HG02870 (cell line): Measurements from ENCODE around the gene STYXL2.

Experiments
- ATAC-seq: cut with Tn5 transposase; IDR thresholded peaks from one replicate; pipeline ENCODE4 v1.9.1; 2021; ENCODE audit warnings: mild to moderate bottlenecking, moderate library complexity; ENCODE audit not compliant: unreplicated experiment

Gene STYXL2

DNA sequence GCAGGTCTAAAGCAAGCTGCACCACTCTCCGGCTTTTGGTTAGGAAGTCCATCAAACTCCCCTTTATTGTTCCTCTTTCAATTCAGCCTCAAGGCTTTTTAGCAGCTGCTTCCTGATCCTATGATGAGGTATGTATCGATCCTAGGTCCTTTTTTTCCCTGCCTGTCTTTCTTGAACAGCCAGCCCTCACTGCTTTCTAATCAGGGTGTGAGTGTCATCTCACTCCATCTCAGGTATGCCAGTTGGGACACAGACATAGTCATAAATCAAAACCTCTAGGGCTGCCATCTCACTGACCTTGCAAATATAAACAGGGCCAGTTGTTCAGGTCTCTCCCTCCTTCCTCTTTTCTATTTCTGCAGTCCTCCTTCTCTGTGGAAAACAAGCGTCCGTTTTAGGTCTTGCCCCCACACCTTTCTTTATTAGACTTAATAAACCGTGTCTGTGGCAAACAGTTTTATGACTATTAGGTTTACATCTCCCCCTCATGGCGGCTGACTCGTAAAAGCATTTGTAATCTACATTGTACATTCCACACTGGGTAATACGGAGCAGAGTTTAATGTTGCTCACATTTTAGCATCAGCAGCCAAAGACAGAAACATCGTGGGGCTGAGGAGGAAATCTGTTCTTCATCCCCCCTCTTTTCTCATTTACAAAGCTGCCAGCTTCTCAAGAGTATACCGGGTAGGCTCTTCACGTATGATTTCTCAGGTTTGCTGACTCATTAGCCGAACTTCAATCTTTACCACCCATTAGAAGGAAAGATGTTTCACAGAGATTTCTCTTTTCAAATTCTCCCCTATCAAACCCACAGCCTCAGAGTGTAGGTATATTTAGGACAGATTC lies 11.6 kb downstream of the STYXL2 start:
- ATAC-seq, result no peak

DNA sequence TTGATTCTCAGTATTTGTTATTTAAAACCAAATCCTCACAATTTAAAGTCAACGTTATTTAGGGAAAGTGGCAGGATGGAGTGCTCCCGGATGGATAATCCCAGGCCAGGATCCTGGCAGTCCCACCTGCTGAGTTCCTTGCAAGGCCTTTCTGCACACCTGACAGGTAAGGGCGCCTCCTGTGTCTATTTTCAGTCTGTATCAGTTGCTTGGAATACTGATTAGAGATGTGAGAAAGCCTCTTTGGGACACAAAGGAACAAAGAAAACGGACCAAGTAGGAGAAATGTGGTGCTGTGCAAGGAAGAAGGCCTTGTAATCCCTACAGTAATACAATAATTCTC lies 12.2 kb downstream of the STYXL2 start:
- ATAC-seq, result no peak

DNA sequence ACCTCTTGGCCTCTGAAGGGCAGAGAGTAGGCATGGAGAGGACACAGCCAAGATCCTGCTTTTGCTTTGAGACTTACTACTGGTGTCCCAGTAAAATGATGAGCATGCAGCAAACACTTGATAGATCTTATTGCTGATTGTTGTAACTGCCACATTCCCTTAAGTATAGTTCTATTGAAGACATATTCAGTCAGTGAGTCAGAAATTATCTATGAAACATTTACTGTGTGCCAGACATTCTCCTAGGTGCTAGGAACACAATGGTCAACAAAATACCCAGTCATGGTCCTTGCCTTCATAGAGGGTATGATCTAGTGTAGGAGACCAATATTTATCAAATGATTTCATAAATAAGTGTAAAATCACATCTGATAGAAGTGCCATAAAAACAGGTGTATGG lies 13.6 kb downstream of the STYXL2 start:
- ATAC-seq, result no peak

DNA sequence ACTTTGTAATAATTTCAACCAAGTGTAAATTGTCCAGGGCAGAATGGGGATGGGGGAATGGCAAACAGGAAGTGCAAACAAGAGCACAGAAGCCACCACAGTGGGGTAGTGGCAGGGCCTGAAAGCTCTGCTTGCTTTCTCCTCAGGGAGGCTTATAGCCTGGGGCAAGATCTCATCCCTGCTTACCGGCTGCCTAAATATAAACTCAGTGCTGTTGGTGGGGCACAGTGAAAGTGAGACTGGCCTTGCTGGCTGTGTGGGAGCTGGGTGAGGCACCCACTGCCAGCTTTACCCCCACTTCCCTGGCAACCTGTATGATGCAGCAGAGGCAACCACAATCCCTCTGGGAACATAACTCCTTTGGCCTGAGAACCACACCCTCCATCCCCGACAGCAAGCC lies 15.2 kb downstream of the STYXL2 start:
- ATAC-seq, result no peak

DNA sequence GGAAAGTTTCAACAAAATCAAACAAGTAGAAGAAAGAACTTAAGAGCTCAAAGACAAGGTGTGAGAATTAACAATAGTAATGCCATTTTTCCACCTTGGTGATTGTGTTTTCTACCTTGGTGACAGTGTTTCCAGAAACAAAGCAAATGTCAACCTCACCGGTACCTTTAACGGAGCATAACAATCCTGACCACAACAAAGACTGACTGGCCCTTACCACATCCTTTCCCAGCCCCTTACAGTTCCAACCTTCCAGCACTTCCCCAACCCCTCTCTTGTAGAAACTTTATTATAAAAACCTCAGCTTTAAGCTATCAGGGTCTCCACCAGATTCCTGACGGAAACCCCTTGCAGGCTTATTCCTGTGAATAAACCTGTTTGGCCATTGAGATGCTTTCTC lies 16.7 kb downstream of the STYXL2 start:
- ATAC-seq, result peak; percentile 77

DNA sequence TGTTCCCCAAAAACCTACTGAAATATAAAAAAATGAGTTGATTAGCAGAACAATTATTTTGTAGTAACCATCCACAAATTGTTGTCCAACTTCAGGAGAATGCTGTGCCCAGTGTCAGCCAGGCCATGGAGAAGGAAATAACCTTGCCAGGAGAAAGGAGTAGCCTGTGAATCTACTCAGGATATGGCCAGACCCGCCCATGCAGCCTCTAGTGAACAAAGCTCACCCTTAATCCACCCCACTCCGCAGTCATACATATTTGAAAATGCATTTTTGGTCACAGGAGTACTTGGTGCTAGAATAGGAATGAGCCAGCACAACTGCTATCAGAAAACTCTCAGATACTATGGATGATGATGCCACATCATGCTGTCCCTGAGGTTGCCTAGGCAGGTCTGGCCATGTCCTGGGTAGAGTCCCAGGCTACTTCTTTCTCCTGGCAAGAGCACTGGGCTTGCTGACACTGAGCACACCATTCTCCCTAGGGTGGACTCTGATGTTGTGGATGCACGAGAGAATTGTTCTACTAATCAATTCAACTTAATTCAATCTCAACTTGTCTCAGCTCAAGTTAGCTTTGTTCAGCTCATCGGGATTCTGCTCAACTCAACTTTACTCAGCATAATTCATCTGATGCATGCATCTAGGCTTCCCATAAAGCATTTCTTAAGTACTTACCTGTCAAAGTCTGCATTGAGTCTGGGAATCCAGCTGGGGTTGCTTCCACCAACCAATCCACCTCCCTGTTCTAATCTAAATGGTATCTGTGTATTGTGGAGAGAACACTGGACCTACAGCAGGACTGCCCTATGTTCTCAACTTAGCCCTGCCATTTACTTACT lies 18.2 kb downstream of the STYXL2 start:
- ATAC-seq, result no peak

DNA sequence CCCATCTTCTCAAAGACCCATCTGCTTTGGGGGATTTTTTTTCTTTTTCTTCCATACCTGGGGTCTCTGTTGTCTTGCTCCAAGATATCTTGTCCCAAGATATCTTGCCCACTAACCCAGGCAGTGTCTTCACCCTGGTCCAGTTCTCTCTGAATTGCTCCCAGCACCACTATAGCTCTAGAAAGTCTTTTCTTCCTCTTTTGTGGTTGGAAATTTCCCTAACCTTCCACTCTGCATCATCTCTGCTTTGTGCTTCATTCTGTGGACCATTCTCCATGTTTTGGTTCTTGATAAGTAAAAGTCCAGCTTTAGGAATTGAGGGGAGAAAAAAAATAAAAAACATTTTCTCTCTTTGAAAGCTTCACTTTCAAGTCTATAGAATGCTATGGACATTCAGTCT lies 20.9 kb downstream of the STYXL2 start:
- ATAC-seq, result no peak

DNA sequence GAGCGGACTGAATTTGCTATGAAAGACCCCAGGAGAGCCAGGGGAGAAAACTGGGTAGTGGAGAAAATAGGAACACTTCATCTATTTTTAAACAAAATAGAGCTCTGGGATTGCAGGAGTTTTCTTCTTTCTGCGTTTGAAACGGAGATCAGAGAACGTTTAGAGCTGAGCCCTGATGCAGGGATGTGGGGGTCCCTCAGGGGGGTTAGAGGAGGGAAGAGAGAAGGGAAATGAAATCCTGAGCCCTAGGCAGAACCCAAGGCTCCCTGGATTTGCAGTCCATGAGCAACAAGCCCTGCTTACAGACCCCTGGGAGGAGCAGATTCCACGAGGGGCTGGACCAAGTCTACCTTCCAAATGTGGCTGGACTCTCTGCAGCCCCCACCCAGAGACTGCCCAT lies 21.8 kb downstream of the STYXL2 start:
- ATAC-seq, result no peak

DNA sequence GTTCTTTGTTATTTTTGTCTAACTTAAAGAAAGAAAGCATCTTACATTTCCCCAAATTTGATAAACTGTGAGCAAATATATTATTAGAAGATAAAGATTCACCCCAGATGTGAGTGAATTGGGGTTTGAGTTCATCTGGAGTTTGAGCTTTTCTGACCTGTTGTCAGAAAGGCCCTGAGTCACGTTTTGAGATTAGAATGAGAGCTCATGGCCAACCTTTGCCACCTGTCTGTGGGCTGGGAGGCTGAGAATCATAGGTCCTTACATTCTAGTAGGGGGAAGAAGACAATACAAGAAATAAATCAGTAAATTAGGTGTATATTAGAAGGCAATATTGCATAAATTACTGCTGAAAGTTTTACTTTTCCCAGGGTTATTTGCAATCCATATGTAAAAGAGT lies 22.3 kb downstream of the STYXL2 start:
- no peak for ATAC-seq

DNA sequence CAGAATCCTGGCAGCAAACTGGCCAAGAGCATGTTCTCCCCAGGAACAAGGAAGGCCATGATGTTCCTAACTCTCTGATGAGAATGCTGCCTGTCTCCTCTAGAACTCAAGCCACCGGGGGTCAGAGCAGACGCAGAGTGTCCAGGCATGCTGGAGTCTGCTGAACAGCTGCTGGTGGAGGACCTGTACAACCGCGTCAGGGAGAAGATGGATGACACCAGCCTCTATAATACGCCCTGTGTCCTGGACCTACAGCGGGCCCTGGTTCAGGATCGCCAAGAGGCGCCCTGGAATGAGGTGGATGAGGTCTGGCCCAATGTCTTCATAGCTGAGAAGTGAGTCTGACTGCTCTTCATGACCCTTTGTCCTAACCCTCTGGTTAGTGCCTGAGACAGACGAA lies 23.4 kb downstream of the STYXL2 start:
- ATAC-seq, result no peak

DNA sequence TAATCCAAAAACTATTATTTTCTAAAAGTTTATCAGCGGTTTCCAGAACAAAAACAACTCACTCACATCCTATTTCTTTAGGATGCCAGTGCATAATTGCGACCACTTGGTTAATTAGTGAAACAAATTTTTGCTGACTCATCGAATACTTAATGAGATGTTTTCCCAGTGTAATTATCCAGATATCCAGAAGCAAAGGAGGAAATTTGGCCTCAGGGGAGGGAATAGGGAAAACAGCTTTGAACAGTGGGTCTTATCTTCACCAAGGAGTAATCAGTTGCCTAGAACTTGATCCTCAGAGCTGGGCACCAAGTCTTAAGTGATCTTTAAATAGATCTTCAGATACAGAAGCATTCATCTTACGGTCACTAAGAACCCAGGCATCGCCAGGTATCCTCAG lies 24.3 kb downstream of the STYXL2 start:
- ATAC-seq, result no peak

DNA sequence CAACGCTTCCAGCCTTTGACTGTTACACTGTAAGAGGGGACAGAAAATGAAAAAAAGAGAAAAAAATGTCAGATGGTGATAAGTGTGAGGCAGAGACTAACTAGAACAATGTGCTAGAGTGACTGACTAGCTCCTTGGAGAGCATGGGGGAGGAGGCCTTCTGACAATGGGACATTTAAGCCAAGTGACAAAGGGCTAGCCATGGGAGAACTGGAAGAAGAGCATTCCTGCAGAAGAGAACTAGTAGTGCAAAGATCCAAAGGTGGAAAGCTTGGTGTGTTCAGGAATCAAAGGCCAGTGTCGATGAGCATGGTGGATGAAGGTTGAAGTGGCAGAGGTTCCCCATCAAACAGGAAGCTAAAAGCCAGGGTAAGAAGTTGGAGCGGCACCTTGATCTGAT lies 25.8 kb downstream of the STYXL2 start:
- ATAC-seq, result no peak

DNA sequence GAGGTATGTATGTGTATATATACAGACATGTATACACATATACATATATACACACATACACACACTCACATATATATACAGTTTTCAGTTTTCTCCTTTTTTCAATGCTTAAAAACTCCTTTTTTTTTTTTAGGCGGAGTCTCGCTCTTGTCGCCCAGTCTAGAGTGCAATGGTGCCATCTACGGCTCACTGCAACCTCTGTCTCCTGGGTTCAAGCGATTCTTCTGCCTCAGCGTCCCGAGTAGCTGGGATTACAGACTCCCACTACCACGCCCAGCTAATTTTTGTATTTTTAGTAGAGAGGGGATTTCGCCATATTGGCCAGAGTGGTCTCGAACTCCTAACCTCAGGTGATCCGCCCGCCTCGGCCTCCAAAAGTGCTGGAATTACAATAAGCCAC lies 27.0 kb downstream of the STYXL2 start:
- ATAC-seq, result no peak

DNA sequence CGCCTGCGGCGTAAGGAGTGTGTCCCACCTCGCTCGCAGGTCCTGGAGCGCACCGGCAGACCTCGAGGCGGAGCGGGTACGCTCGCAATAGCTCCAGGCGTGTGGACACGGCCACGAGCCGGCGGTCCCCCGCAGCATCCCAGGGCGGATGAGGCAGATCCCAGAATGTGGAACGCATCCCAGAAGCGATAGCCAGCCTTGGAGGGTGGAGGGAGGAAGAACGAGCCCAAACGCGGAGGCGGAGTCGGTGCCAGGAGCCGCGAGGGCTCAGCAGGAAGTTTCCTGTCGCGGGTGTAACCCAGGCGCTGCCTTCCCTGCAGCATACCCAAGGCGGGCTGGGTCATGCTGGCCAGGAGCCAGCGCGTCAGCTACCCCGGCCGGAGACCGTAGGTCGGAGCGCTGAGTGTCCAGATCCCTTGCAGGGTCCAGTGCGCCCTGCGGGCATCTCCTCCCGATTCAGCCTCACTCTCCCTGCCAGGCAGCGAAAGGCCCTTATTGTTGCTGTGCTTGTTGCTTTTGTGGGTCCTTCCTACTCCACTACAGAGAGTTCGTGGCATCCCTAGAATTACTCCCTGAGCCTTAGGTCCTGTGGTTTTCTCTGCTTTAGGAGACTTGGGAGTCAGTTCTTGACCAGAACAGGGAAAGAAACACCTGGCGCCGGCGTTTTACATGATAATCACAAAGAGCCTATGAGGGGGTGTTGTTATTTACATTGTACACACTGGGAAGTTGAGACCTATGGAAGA lies 27.7 kb downstream of the STYXL2 start:
- ATAC-seq, result no peak

DNA sequence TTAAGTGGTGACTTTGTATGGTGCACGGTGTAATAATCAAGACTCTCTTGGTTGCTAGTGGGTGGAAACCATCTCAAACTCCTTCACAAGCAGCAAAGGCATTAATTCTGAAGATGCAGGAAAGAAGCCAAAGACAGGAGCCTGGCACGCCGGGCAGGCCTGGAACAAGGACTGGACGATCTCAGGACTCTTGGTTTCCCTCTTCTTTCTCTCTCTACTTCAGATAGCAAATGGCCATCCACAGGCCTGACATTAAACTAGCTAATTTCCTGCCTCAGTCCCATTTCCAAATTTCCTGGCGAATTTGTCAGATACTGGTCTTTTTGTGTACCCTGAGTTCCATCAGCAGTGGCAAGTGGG lies 28.2 kb downstream of the STYXL2 start:
- no peak for ATAC-seq

DNA sequence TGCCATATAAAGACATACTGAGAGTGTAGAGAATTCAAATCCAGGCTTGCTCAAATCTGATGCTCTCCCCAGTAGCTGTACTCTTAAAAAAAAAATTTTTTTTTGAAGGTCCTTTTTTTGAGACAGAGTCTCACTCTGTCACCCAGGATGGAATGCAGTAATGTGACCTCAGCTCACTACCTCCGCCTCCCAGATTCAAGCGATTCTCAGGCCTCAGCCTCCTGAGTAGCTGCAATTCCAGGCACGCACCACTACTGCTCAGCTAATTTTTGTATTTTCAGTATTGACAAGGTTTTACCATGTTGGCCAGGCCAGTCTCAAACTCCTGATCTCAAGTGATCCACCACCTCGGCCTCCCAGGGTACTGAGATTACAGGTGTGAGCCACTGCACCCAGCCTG lies 28.7 kb downstream of the STYXL2 start:
- ATAC-seq, result no peak

DNA sequence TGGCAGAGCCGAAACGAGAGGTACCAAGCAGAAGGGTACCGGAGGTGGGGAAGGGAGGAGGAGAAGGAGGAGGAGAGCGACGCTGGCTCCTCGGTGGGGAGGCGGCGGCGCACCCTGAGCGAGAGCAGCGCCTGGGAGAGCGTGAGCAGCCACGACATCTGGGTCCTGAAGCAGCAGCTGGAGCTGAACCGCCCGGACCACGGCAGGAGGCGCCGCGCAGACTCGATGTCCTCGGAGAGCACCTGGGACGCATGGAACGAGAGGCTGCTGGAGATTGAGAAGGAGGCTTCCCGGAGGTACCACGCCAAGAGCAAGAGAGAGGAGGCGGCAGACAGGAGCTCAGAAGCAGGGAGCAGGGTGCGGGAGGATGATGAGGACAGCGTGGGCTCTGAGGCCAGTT lies 32.4 kb downstream of the STYXL2 start:
- ATAC-seq, result no peak

DNA sequence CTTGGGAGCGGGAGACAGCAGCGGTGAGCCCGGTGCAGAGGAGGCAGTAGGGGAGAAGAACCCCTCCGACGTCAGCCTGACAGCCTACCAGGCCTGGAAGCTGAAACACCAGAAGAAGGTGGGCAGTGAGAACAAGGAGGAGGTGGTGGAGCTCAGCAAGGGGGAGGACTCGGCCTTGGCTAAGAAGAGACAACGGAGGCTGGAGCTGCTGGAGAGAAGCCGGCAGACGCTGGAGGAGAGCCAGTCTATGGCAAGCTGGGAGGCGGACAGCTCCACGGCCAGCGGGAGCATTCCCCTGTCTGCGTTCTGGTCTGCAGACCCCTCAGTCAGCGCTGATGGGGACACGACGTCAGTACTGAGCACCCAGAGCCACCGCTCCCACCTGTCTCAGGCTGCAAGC lies 32.9 kb downstream of the STYXL2 start:
- no peak for ATAC-seq

DNA sequence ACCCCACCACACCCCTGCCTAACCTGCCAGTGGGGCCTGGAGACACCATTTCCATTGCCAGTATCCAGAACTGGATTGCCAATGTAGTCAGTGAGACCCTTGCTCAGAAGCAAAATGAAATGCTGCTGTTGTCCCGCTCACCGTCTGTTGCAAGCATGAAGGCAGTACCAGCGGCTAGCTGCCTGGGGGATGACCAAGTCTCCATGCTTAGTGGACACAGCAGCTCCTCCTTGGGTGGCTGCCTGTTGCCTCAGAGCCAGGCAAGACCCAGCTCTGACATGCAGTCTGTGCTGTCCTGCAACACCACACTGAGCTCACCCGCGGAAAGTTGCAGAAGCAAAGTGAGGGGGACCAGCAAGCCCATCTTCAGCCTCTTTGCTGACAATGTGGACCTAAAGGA lies 33.4 kb downstream of the STYXL2 start:
- ATAC-seq, result no peak

DNA sequence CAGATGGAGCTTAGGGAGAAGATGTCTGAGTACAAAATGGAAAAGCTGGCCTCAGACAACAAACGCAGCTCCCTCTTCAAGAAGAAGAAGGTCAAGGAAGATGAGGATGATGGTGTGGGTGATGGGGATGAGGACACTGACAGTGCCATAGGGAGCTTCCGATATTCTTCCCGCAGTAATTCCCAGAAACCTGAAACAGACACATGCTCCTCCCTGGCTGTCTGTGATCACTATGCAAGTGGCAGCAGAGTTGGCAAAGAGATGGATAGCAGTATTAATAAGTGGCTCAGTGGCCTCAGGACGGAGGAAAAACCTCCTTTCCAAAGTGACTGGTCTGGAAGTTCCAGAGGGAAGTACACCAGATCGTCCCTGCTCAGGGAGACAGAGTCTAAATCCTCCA lies 33.8 kb downstream of the STYXL2 start:
- ATAC-seq, result no peak

DNA sequence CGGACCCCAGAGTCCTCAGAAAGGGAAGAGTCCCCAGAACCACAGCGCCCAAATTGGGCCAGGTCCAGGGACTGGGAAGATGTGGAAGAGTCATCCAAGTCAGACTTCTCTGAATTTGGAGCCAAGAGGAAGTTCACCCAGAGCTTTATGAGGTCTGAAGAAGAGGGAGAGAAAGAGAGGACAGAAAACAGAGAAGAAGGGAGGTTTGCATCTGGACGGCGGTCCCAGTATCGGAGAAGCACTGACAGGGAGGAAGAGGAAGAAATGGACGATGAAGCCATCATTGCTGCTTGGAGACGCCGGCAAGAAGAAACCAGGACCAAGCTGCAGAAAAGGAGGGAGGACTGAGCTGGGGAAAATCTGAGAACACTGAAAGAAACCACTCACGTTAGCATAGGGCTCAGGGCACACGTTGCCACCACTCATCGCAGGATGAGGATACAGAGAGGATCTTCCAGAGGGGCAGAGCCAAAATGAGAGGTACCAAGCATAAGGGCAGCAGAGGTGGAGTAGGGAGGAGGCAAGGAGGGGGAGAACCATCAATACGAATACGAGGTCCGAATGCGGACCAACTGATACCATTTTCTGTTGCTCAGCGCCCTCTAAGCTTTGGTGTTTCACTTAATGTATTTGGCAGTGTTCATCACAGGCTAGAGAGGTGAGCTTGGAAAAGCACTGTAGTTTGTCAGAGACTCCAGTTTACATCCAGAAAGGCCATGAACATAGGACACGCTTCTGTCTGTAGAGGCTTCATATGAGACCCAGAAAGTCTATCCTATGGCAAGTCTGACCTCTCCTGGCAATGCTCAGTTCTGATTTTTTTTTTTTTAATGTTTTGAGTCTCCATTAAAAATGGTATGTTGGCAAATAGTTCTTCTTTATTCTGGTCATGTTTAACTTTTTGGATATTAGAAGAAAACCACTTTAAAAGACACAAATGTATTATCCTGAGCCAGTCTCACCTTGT lies 34.7 kb downstream of the STYXL2 start:
- ATAC-seq, result no peak
